Type B pancreatic cell (in vitro differentiated cells): ENCODE measurements around the gene FAT1. TPM values are rescaled to one million over a fixed set of nuclear protein-coding genes. Genes with fewer than 3 reads are reported as not detected.

Experiments
- DNase-seq: peaks from one replicate; pipeline ENCODE4 v3.0.0; 2021; ENCODE audit warnings: mixed read lengths; ENCODE audit not compliant: unreplicated experiment; ENCODE audit errors: extremely low spot score
- H3K27ac Mint-ChIP-seq: 2 replicates; pipeline ENCODE4 v1.8.0; 2021; ENCODE audit warnings: mild to moderate bottlenecking, mixed read lengths
- H3K27me3 Mint-ChIP-seq: 2 replicates; pipeline ENCODE4 v1.8.0; 2021; ENCODE audit warnings: mixed read lengths
- H3K36me3 Mint-ChIP-seq: 2 replicates; pipeline ENCODE4 v1.8.0; 2021; ENCODE audit warnings: mixed read lengths
- H3K4me1 Mint-ChIP-seq: one replicate; pipeline ENCODE4 v1.8.0; 2021; ENCODE audit warnings: mixed read lengths; ENCODE audit not compliant: unreplicated experiment
- H3K4me3 Mint-ChIP-seq: 2 replicates; pipeline ENCODE4 v1.8.0; 2021; ENCODE audit warnings: mild to moderate bottlenecking, mixed read lengths
- H3K9me3 Mint-ChIP-seq: 2 replicates; pipeline ENCODE4 v1.8.0; 2021; ENCODE audit warnings: mixed read lengths
- long read RNA-seq: library from polyadenylated mRNA; unstranded; transcript quantifications from one replicate; pipeline ENCODE4 v2.0.0, GENCODE V29; 2020
- total RNA-seq: library from RNA; stranded (reverse); gene quantifications from 2 replicates; pipeline ENCODE4 v1.2.1, GENCODE V29; 2021; ENCODE audit warnings: low replicate concordance
- TF ChIP-seq, protein P1 (sequence below): fragments of 200-600 bp; sonication (generic); conservative IDR thresholded peaks from 2 replicates; pipeline ENCODE4 v1.5.0; 2021; ENCODE audit warnings: antibody characterized with exemption, mild to moderate bottlenecking

FAT1 gene, protein sequence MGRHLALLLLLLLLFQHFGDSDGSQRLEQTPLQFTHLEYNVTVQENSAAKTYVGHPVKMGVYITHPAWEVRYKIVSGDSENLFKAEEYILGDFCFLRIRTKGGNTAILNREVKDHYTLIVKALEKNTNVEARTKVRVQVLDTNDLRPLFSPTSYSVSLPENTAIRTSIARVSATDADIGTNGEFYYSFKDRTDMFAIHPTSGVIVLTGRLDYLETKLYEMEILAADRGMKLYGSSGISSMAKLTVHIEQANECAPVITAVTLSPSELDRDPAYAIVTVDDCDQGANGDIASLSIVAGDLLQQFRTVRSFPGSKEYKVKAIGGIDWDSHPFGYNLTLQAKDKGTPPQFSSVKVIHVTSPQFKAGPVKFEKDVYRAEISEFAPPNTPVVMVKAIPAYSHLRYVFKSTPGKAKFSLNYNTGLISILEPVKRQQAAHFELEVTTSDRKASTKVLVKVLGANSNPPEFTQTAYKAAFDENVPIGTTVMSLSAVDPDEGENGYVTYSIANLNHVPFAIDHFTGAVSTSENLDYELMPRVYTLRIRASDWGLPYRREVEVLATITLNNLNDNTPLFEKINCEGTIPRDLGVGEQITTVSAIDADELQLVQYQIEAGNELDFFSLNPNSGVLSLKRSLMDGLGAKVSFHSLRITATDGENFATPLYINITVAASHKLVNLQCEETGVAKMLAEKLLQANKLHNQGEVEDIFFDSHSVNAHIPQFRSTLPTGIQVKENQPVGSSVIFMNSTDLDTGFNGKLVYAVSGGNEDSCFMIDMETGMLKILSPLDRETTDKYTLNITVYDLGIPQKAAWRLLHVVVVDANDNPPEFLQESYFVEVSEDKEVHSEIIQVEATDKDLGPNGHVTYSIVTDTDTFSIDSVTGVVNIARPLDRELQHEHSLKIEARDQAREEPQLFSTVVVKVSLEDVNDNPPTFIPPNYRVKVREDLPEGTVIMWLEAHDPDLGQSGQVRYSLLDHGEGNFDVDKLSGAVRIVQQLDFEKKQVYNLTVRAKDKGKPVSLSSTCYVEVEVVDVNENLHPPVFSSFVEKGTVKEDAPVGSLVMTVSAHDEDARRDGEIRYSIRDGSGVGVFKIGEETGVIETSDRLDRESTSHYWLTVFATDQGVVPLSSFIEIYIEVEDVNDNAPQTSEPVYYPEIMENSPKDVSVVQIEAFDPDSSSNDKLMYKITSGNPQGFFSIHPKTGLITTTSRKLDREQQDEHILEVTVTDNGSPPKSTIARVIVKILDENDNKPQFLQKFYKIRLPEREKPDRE (N-terminal part only)
- total RNA-seq: 188 and 197 TPM in 2 replicates
- long read RNA-seq, partial matches to known transcripts: 7 of 10 reads
- long read RNA-seq, other reads (novel, unspliced or antisense): 2 of 10 reads

DNA sequence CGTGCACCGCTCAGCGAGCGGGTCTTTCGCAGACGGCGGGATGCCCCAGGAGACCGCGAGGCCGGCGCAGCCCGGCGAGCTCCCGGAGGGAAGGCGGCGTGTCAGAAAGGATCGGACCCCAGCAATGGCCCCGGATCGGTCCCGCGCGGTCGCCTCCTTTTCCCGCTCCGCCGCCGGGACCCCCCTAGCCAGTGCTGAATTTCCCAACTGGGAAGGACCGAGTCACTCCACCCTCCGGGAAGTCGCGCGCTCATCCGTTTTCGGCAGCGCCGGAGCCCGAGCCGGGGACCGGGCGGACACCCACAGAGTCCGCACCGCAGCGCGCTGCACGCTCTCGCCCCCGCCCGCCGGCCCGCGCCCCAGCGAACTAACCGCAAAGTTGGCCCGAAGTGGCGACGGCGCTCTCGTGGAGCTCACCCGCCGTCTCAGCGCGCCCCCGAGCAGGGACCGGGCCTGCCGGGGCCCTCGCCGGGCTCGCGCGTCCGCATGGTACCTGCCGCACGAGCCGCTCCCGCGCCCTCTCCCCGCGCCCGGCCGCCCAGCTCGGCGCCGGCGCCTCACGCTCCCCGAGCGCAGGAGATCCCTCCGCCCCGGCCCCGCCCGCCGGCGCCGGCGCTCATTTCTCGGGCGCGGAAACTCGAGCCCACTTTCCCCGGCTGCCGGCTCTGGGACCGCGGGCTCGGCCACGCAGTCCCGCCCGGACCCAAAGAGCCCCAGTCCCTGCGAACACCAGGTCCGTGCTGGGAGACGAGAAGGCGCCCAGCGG is at the start of gene FAT1:
FAT1 (minus strand) TSS at position 565 of the 766 bp plus-strand sequence. CDS start 14,029 bp downstream, outside the sequence.
- H3K36me3 Mint-ChIP-seq: no peaks in the 10 kb centered on the region
- peak; percentile 87 for DNase-seq

DNA sequence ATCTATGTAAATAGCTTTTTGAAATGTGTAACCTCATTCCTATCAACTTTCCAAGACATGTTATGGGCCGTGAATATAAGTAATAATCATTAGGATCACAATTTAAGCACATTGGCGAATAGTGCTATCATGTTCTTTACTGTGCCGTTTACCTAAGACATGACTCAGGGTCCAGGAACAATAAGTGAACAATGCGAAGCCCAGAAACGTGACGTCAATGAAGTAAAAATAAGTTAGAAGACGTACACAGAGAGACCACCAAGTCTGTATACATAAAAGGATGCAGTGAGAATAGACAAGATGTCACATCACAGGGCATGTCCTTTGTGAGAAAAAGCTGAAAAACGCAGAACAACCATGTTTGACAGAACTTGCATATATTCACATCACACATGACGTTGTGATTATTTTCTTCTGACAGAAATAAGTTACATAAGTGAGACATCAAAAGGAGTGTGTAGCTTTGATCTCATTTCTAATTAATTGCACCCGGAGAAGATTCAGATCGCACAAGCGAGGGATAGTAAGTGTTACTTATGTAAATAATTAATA is 49.4 kb upstream of the FAT1 start:
- Mint-ChIP-seq H3K27me3 (peaks cover 13% of the 10 kb centered on the region), H3K4me1 (no peaks in the 10 kb centered on the region), H3K36me3 (no peaks in the 10 kb centered on the region), H3K9me3 (no peaks in the 10 kb centered on the region), H3K4me3 (no peak overlapping the region), H3K27ac (no peak overlapping the region)
- TF ChIP-seq, protein P1, sequence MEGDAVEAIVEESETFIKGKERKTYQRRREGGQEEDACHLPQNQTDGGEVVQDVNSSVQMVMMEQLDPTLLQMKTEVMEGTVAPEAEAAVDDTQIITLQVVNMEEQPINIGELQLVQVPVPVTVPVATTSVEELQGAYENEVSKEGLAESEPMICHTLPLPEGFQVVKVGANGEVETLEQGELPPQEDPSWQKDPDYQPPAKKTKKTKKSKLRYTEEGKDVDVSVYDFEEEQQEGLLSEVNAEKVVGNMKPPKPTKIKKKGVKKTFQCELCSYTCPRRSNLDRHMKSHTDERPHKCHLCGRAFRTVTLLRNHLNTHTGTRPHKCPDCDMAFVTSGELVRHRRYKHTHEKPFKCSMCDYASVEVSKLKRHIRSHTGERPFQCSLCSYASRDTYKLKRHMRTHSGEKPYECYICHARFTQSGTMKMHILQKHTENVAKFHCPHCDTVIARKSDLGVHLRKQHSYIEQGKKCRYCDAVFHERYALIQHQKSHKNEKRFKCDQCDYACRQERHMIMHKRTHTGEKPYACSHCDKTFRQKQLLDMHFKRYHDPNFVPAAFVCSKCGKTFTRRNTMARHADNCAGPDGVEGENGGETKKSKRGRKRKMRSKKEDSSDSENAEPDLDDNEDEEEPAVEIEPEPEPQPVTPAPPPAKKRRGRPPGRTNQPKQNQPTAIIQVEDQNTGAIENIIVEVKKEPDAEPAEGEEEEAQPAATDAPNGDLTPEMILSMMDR: no peak
- no peak for DNase-seq

More for the DNA sequence above, at the start of gene FAT1:
- Mint-ChIP-seq H3K9me3 (no peaks in the 10 kb centered on the region), H3K27me3 (peaks cover 6% of the 10 kb centered on the region), H3K27ac (peak within 1 kb of the TSS; percentile 98), H3K4me3 (peak within 1 kb of the TSS; percentile 100), H3K4me1 (peaks cover 11% of the 10 kb centered on the region)
- TF ChIP-seq, protein P1: no peak

DNA sequence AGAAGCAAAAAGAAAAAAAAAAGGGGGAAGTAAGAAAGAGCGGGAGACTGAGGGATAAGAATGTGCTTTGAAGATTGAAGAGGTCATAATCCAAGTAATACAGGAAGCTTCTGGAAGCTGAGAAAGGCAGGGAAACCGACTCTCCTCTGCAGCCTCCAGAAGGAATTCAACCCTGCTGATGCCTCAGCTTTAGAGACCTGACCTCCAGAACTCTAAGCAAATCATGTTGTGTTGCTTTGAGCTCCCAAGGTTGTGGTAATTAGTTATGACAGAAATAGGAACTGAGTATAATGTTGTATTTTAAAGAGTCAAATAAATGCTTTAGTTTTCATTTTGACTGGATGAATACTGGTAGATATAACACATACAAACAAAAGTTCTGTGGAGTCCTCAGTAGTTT is 48.0 kb upstream of the FAT1 start:
- TF ChIP-seq, protein P1: no peak
- no peak for DNase-seq
- no peak overlapping the region for H3K4me3 Mint-ChIP-seq
- H3K27me3 Mint-ChIP-seq: peaks cover 13% of the 10 kb centered on the region
- H3K9me3 Mint-ChIP-seq: no peaks in the 10 kb centered on the region
- peaks cover 3% of the 10 kb centered on the region for H3K36me3 Mint-ChIP-seq
- no peak overlapping the region for H3K27ac Mint-ChIP-seq
- peaks cover 3% of the 10 kb centered on the region for H3K4me1 Mint-ChIP-seq

DNA sequence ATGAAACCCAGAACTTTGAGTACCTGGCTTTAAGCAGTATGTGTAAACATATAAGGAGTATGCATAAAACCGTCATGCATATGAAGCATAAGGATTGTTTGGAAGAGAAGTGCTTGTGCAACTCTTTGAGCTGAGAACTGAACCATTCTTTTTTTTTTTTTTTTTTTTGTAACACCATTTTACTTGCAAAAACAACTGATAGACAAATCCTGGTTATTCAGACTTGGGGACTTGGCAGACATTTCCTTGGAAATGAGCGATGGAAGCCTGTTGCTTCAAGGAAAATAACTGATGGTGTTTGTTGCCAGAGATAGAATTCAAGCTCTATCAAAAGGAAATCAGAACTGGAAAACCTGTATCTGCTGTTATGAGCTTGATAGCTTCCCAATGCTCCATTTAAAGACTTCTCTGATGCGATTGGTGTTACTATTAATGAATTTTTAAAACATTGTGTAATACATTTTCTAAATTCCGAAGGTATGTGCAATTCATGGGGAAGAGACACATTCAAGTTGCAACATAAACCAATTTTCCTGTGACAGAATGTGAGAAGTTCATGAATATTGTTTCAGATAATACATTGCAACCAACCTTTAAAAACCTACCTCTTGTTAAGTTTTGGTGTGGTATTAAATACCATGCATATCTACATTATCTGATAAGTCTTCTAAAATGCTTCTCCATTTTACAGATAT is 47.0 kb upstream of the FAT1 start:
- Mint-ChIP-seq H3K27ac (no peak overlapping the region), H3K9me3 (no peaks in the 10 kb centered on the region), H3K4me1 (peaks cover 9% of the 10 kb centered on the region), H3K27me3 (peaks cover 13% of the 10 kb centered on the region), H3K36me3 (peaks cover 3% of the 10 kb centered on the region), H3K4me3 (no peak overlapping the region)
- TF ChIP-seq, protein P1: no peak
- no peak for DNase-seq
